GM10266 (cell line): ENCODE measurements around the gene COX6A2.
"Not testable (repeated sequence)": the region's sequence is repeated elsewhere in the genome, so short reads cannot be mapped to it uniquely, and the experiment has no call there.

ENCODE experiments used
- DNase-seq: peaks from one replicate; pipeline ENCODE4 v3.0.0; 2012; ENCODE audit errors: extremely low spot score
- TF ChIP-seq, protein P1 (sequence below): IDR thresholded peaks from 2 replicates; pipeline ENCODE4 v1.5.1; 2012; ENCODE audit warnings: mild to moderate bottlenecking, low read depth; ENCODE audit not compliant: control insufficient read depth, insufficient read depth; ENCODE audit errors: missing control alignments

COX6A2 gene

DNA sequence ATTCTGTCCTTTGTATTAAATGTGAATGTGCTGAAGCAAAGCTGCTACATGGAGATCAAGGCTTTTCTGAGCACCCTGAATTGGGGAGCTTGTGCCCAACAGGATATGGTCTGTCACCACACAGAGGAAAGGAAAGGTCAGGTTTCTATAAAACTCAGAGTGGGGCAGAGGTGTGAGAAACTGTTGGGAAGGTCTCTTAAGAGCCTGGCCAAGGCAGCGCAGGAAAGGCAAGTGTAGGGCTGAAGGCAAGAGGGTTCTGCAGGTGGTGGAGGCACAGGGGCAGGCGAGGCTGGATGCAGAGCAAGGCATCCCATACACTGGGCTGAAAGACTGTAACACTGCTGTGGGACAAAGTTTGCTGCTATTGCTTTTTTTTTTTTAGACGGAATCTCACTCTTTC is 8.1 kb downstream of the COX6A2 start:
- no peak for DNase-seq
- TF ChIP-seq, protein P1, sequence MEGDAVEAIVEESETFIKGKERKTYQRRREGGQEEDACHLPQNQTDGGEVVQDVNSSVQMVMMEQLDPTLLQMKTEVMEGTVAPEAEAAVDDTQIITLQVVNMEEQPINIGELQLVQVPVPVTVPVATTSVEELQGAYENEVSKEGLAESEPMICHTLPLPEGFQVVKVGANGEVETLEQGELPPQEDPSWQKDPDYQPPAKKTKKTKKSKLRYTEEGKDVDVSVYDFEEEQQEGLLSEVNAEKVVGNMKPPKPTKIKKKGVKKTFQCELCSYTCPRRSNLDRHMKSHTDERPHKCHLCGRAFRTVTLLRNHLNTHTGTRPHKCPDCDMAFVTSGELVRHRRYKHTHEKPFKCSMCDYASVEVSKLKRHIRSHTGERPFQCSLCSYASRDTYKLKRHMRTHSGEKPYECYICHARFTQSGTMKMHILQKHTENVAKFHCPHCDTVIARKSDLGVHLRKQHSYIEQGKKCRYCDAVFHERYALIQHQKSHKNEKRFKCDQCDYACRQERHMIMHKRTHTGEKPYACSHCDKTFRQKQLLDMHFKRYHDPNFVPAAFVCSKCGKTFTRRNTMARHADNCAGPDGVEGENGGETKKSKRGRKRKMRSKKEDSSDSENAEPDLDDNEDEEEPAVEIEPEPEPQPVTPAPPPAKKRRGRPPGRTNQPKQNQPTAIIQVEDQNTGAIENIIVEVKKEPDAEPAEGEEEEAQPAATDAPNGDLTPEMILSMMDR, result no peak

DNA sequence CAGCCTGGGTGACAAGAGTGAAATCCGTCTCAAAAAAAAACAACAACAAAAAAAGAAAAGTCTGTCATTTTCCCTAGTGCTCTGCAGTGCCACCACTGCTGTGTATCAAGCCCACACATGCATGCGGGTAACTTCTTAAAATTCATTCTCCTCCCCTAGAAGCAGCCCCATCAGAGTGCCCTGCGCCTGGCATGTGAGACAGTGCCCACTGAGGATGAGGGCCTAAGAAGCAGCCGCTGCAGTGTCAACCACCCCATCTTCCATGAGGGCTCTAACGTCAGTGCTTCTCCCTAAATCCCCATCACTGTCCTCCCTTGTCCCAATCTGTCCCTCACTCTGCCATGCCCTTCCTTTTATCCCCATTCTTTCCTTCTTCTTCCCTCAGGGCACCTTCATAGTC is 10.2 kb downstream of the COX6A2 start:
- DNase-seq, result no peak
- TF ChIP-seq, protein P1, result no peak

DNA sequence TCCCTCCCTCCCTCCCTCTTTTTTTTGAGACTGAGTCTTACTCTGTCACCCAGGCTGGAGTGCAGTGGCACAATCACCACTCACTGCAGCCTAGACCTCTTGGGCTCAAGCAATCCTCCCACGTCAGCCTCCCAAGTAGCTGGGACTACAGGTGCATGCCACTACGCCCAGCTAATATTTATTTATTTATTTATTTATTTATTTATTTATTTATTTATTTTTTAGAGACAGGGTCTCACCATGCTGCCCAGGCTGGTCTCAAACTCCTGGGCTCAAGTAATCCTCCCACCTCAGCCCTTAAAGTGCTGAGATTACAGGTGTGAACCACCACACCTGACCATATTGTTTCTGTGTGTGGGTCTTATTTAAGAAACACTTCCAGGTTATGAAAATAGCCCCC is 11.1 kb downstream of the COX6A2 start:
- DNase-seq, result not testable (repeated sequence)

DNA sequence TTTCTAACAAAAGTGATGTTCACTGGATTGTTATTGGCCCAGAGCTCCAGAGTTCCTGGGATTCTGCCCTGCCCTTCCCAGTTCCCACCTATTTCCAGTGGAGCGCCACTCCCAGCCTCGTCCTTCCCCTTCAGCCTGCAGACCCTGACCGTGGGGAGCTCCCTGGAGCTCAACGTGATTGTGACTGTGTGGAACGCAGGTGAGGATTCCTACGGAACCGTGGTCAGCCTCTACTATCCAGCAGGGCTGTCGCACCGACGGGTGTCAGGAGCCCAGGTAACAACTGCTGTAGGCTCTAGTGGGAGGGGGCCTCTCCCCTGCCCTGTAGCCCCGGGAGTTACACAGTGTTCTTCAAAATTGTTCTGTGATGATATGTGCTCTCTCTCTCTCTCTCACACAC is 11.8 kb downstream of the COX6A2 start:
- TF ChIP-seq, protein P1, result no peak
- no peak for DNase-seq

DNA sequence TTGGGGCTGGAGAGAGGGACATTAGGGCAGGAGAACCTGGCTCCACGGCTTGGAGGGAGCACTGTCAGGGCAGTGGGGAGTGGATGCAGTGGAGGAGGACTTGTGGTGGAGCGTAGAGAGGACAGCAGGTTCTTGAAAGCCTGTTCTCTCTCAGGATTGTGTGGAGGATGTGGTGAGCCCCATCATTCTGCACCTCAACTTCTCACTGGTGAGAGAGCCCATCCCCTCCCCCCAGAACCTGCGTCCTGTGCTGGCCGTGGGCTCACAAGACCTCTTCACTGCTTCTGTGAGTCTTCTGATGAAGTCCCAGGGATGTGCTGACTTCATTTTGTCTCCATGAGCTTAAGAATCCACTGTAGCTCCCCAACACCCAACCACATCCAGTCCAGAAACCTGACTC is 13.5 kb downstream of the COX6A2 start:
- TF ChIP-seq, protein P1, result no peak
- DNase-seq, result no peak

DNA sequence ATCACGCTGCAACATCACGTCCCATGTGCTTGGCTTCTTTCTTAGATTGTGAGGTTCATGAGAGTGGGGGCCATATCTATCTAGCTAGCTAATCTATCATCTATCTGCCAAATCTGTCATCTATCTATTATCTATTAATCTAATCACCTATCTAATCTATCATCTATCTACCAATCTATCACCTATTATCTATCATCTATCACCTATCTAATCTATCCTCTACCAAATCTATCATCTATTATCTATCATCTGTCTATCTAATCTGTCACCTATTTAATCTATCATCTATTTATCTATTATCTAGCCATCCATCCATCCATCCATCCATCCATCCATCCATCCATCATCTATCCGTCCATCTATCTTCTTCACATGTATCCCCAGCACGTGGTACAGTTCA is 14.2 kb downstream of the COX6A2 start:
- TF ChIP-seq, protein P1, result no peak
- DNase-seq, result no peak

DNA sequence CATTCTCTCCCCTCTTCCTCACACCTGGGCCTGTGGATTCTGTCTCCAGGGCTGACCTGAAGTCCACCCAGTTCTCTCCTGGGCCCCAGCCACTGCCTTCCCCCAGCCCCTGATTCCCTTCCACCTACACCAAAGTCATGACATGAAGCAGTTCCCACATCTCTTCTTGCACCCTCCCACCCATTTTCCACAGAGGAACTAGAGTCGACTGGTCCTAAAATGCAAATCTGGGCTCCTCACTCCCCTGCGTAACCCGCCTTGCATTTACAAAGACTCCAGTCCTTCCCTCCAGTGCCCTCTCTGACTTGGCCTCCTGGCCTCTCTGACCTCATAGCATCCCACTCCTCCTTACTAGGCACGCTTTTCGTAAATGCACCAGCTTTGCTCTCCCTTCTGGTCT is 14.8 kb downstream of the COX6A2 start:
- TF ChIP-seq, protein P1, result no peak
- DNase-seq, result no peak

DNA sequence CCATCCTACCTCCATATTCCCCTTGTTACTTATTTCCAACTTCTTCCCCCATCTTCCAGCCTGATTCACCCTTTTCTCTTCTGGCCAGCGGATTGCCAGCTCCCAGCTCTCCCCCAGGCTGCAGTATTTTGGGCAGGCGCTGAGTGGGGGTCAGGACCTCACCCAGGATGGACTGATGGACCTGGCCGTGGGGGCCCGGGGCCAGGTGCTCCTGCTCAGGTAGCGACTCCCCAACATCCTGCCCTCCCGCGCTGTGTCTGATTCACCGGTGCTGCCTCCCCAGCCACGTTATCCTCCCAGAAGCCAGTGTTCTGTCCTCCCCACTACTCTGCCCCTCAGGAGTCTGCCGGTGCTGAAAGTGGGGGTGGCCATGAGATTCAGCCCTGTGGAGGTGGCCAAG is 15.4 kb downstream of the COX6A2 start:
- TF ChIP-seq, protein P1, result no peak
- DNase-seq, result no peak
